HUES64 (cell line): ENCODE results near the gene TOX2.

Experiments
- H3K27ac ChIP-seq: 2 replicates; pipeline ENCODE4 v1.7.0; 2013; ENCODE audit warnings: low read depth, low read length, inconsistent platforms
- H3K27me3 ChIP-seq: 2 replicates; pipeline ENCODE4 v1.6.1; 2013; ENCODE audit warnings: mild to moderate bottlenecking, low read length; ENCODE audit not compliant: insufficient read depth
- H3K36me3 ChIP-seq: 2 replicates; pipeline ENCODE4 v1.6.1; 2013; ENCODE audit warnings: mild to moderate bottlenecking, low read length; ENCODE audit not compliant: insufficient read depth
- H3K4me1 ChIP-seq: 2 replicates; pipeline ENCODE4 v1.6.1; 2013; ENCODE audit warnings: mild to moderate bottlenecking, low read length, moderate library complexity; ENCODE audit not compliant: insufficient read depth
- H3K4me3 ChIP-seq: 2 replicates; pipeline ENCODE4 v1.5.1; 2013; ENCODE audit warnings: mild to moderate bottlenecking, low read length, moderate library complexity
- H3K9ac ChIP-seq: 2 replicates; pipeline ENCODE4 v1.6.1; 2013; ENCODE audit warnings: mild to moderate bottlenecking, low read depth, low read length
- H3K9me3 ChIP-seq: 2 replicates; pipeline ENCODE4 v1.6.1; 2013; ENCODE audit warnings: low read depth, low read length; ENCODE audit not compliant: insufficient read depth
- WGBS: fragments of 150-250, 120-280 bp; methylation state at CpG from one replicate; pipeline ENCODE4 v1.1.7; 2013; ENCODE audit warnings: missing lambda C conversion rate; 5-methylcytosine and 5-hydroxymethylcytosine counted together

TOX2 gene

GRCh38 chr20:43971267-43971666 is 56.6 kb downstream of the TOX2 start:
- Histone ChIP-seq H3K9me3 (no peaks in the 10 kb centered on the region), H3K27ac (no peak overlapping the region), H3K4me3 (no peak overlapping the region), H3K36me3 (no peaks in the 10 kb centered on the region), H3K9ac (no peak overlapping the region), H3K4me1 (no peaks in the 10 kb centered on the region), H3K27me3 (no peaks in the 10 kb centered on the region)
- whole genome bisulfite sequencing = 94% methylated on average over 10 of the region's 10 CpGs

DNA sequence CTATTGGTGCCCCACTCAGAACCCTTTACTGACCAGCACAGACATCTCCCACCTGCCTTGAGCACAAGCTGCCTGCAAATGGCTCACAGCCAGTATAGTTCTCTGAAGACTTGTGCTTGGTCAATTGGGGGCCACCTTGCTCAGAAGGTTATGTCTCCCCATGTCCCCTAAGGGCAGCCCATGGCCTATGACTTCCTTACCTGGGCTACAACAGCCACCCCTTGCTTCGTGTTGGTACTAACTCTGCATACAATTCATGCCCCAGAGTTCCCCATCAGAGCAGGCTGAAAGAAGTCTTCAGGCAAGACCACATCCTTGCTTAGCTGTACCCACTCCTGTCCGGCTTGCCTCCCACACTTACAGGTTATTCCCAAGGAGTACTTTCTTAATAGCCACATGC is 57.4 kb downstream of the TOX2 start:
- H3K27me3 ChIP-seq = no peaks in the 10 kb centered on the region
- WGBS = 85% methylated on average over 2 of the region's 2 CpGs
- H3K4me1 ChIP-seq = no peaks in the 10 kb centered on the region
- H3K9me3 ChIP-seq = no peaks in the 10 kb centered on the region
- H3K27ac ChIP-seq = no peak overlapping the region
- H3K9ac ChIP-seq = no peak overlapping the region
- H3K36me3 ChIP-seq = no peaks in the 10 kb centered on the region
- H3K4me3 ChIP-seq = no peak overlapping the region

DNA sequence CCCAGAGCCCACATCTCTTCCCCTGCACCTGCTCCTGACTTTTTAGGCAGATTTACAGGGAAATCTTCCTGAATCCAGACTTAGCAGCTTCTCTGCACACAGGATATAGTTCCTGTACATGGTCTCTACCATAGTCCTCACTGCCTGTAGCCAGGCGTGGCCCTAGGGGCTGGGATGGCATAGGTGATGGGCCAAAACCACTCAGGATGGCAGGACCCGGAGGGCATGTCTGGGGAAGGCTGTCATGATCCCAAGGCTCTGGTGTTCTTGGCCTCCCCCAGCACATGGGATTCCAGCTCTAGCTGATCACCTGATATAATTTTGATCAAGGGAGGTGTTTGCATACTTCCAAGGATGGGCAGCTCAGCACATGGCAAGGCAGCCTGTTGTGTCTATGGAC is 58.0 kb downstream of the TOX2 start:
- Histone ChIP-seq H3K4me3 (no peak overlapping the region), H3K9me3 (no peaks in the 10 kb centered on the region), H3K36me3 (no peaks in the 10 kb centered on the region), H3K27ac (no peak overlapping the region), H3K4me1 (no peaks in the 10 kb centered on the region), H3K9ac (no peak overlapping the region), H3K27me3 (no peaks in the 10 kb centered on the region)
- 92% methylated on average over 2 of the region's 2 CpGs for WGBS

DNA sequence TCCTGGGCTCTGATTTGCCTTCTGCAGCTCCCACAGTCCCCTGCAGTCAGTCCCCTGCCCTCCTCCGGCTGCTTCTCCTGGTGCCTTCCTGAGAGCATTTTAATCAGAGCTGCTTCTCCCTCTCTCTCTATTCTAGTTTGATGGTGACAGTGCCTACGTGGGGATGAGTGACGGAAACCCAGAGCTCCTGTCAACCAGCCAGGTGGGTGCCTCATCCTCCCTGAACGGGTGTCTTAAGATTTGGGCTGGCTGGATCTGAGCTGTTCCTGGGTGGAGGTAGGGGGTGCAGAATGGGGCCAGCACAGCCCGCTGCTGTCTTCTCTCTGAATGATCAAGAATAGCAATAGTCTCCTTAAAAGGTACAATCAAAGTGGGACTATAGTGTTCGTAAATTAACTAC is 58.6 kb downstream of the TOX2 start:
- H3K27me3 ChIP-seq = no peaks in the 10 kb centered on the region
- 87% methylated on average over 6 of the region's 6 CpGs for WGBS
- no peak overlapping the region for H3K27ac ChIP-seq

GRCh38 chr20:43973671-43974450 is 59.2 kb downstream of the TOX2 start:
- no peaks in the 10 kb centered on the region for H3K9me3 ChIP-seq
- 94% methylated on average over 8 of the region's 8 CpGs for WGBS
- no peak overlapping the region for H3K4me3 ChIP-seq
- no peak overlapping the region for H3K9ac ChIP-seq
- H3K27me3 ChIP-seq = no peaks in the 10 kb centered on the region
- H3K36me3 ChIP-seq = no peaks in the 10 kb centered on the region
- H3K4me1 ChIP-seq = no peaks in the 10 kb centered on the region
- H3K27ac ChIP-seq = no peak overlapping the region

More for the DNA sequence above, 58.6 kb downstream of the TOX2 start:
- H3K36me3 ChIP-seq = no peaks in the 10 kb centered on the region
- no peaks in the 10 kb centered on the region for H3K4me1 ChIP-seq
- no peak overlapping the region for H3K9ac ChIP-seq
- H3K9me3 ChIP-seq = no peaks in the 10 kb centered on the region
- no peak overlapping the region for H3K4me3 ChIP-seq

DNA sequence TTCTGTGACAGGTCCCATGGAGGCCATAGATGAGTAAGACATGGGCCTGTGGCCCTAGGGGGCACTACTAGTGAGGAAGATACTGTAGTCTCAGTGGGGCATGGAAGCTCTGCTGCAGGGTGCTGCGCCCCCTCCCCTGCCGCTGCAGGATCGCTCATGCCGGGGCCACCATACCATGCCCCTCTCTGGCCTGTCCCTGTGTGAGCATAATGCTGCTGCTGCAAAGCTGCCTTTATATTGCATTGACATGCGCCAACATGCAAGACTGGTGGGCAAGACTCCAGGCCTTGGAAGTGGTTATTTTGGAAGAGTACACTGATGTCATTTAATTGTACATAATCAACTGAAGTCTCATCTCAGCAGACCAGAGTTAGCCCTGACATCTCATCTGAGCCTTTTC is 60.0 kb downstream of the TOX2 start:
- Histone ChIP-seq H3K4me1 (no peaks in the 10 kb centered on the region), H3K4me3 (no peak overlapping the region), H3K27ac (no peak overlapping the region), H3K36me3 (no peaks in the 10 kb centered on the region), H3K9me3 (no peaks in the 10 kb centered on the region), H3K9ac (no peak overlapping the region), H3K27me3 (no peaks in the 10 kb centered on the region)
- 94% methylated on average over 5 of the region's 5 CpGs for WGBS

DNA sequence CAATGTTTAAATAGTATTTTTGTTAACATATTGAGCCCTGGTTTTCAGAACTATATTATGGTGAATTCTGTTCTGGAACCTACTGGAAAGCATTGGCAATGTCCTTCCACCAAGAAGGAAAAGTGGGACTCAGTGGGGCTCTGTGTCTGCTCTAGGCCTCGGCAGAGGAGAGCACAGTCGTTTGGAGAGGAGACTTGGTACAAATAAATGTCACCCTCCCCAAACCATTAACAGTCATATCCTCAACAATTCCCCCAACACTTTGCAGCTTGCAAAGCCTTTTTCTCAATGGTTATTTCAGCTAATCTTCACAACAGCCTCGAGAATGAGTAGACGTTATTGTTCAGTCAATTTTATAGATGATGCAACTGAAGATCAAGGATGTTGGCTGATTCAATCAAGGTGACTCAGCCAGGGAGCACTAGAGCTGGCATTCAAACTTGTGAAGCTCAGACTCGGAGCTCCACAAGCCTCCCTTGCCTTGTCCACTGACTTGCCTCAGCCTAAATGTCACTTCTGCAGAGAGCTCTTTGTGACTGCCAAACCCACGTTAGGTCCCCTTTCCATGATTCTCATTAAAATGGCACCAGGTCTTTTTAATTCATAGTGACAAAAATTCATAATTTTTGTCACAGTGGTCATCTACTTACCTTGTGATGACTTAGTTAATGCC is 60.6 kb downstream of the TOX2 start:
- Histone ChIP-seq H3K36me3 (no peaks in the 10 kb centered on the region), H3K9ac (no peak overlapping the region), H3K4me1 (no peaks in the 10 kb centered on the region), H3K4me3 (no peak overlapping the region), H3K27ac (no peak overlapping the region), H3K27me3 (no peaks in the 10 kb centered on the region), H3K9me3 (no peaks in the 10 kb centered on the region)
- WGBS = 92% methylated on average over 6 of the region's 6 CpGs

DNA sequence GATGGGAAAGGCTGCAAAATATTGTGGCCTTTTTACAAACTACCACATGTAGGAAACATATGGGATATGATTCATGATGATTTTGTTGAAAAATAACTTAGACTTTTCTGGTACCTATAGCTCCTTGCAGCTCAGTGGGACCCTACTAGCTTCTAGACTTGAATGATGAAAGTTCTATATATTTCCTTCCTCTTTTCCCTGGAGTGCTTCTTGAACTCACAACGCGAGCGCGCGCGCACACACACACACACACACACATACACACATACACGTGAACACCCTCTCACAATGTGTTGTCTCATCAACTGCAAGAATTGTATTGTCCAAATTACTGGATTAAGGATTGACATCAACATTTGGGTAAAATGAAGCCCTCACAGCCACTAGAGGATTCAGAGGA is 61.9 kb downstream of the TOX2 start:
- Histone ChIP-seq H3K27me3 (no peaks in the 10 kb centered on the region), H3K4me1 (no peaks in the 10 kb centered on the region), H3K36me3 (no peaks in the 10 kb centered on the region), H3K4me3 (no peak overlapping the region), H3K27ac (no peak overlapping the region), H3K9me3 (no peaks in the 10 kb centered on the region), H3K9ac (no peak overlapping the region)
- 93% methylated on average over 7 of the region's 7 CpGs for WGBS

- no peak overlapping the region for H3K4me3 ChIP-seq
- H3K4me1 ChIP-seq = no peaks in the 10 kb centered on the region
- no peaks in the 10 kb centered on the region for H3K27me3 ChIP-seq
- no peaks in the 10 kb centered on the region for H3K36me3 ChIP-seq
- no peak overlapping the region for H3K9ac ChIP-seq
- no peaks in the 10 kb centered on the region for H3K9me3 ChIP-seq
- WGBS = 92% methylated on average over 8 of the region's 8 CpGs
- H3K27ac ChIP-seq = no peak overlapping the region
Measured at GRCh38 chr20:43977252-43977651, 62.6 kb downstream of the TOX2 start.

- WGBS = 69% methylated on average over 3 of the region's 3 CpGs
- Histone ChIP-seq H3K36me3 (no peaks in the 10 kb centered on the region), H3K9ac (no peak overlapping the region)
Measured at GRCh38 chr20:43977962-43978361, 63.3 kb downstream of the TOX2 start.

GRCh38 chr20:43979576-43980105 is 65.0 kb downstream of the TOX2 start:
- Histone ChIP-seq H3K27me3 (no peaks in the 10 kb centered on the region), H3K27ac (no peak overlapping the region), H3K4me3 (no peak overlapping the region), H3K9ac (no peak overlapping the region), H3K9me3 (no peaks in the 10 kb centered on the region), H3K4me1 (no peaks in the 10 kb centered on the region), H3K36me3 (no peaks in the 10 kb centered on the region)
- 98% methylated on average over 4 of the region's 4 CpGs for whole genome bisulfite sequencing

More at GRCh38 chr20:43977962-43978361, 63.3 kb downstream of the TOX2 start:
- H3K9me3 ChIP-seq = no peaks in the 10 kb centered on the region
- no peak overlapping the region for H3K4me3 ChIP-seq
- no peaks in the 10 kb centered on the region for H3K4me1 ChIP-seq
- no peaks in the 10 kb centered on the region for H3K27me3 ChIP-seq
- H3K27ac ChIP-seq = no peak overlapping the region
